Esophagus muscularis mucosa (tissue), 4 donors: ENCODE data around the gene POGK. TPM values are rescaled to one million over a fixed set of nuclear protein-coding genes. Genes with fewer than 3 reads are reported as not detected.

ENCODE experiments used
- DNase-seq: peaks from one replicate; pipeline ENCODE4 v3.0.0-alpha.2; 2017; ENCODE audit errors: extremely low spot score
- H3K27ac ChIP-seq, 4 donors: fragments of 200-600 bp; sonication (generic); replicated peaks in 1 of 4; 1 replicate in 3 of 4; 2 replicates in 1 of 4; pipeline ENCODE4 v1.5.1; 2016 to 2019; ENCODE audit warnings: mild to moderate bottlenecking in 1 of 4
- H3K27me3 ChIP-seq, 4 donors: fragments of 200-600 bp; sonication (generic); one replicate each; pipeline versions ENCODE4 v1.5.1 to v1.6.0; 2016 to 2019
- H3K36me3 ChIP-seq, 4 donors: fragments of 200-600 bp; sonication (generic); one replicate each; pipeline ENCODE4 v1.5.1; 2016 to 2019
- H3K4me1 ChIP-seq, 4 donors: fragments of 200-600 bp; sonication (generic); one replicate each; pipeline ENCODE4 v1.5.1; 2016 to 2019
- H3K4me3 ChIP-seq, 4 donors: fragments of 200-600 bp; sonication (generic); 1 replicate in 2 of 4; 2 replicates in 2 of 4; pipeline ENCODE4 v1.5.1; 2016 to 2019; ENCODE audit warnings: mild to moderate bottlenecking in 4 of 4, moderate library complexity in 1 of 4
- H3K9me3 ChIP-seq, 4 donors: fragments of 200-600 bp; sonication (generic); 1 replicate in 3 of 4; 2 replicates in 1 of 4; pipeline ENCODE4 v1.5.1; 2016 to 2019
- EP300 ChIP-seq: sonication (generic); formaldehyde crosslinking; IDR thresholded peaks from one replicate; pipeline ENCODE4 v1.6.1; 2017; ENCODE audit warnings: antibody characterized with exemption
- POLR2A ChIP-seq: fragments of 450-650 bp; IDR thresholded peaks from one replicate; pipeline ENCODE4 v1.6.1; 2017; ENCODE audit warnings: antibody characterized with exemption, moderate library complexity, mild to moderate bottlenecking, low read depth
- POLR2AphosphoS5 ChIP-seq, 2 donors: sonication (generic); formaldehyde crosslinking; IDR thresholded peaks; one replicate each; pipeline ENCODE4 v1.6.1; 2017; ENCODE audit warnings: antibody characterized with exemption in 2 of 2
- WGBS: methylation state at CpG from one replicate; pipeline ENCODE4 v1.1.5; 2018; 5-methylcytosine and 5-hydroxymethylcytosine counted together
- intact Hi-C: fragments of 100-400 bp; cut with DNase I; formaldehyde crosslinking; loops from one replicate; pipeline ENCODE4 v1.15.1; 2023
- total RNA-seq, 4 donors: library from RNA; depleted of rRNA; stranded (reverse); fragments of >200 nt; gene quantifications; one replicate each; pipeline versions ENCODE4 v1.1.0 to v1.2.1, GENCODE V29; 2016
- TF ChIP-seq, protein P1 (sequence below), 3 experiments: fragments of 200-600 bp in 2 of 3; fragments of 450-650 bp in 1 of 3; sonication (generic) in 2 of 3; IDR thresholded peaks; one replicate each; pipeline ENCODE4 v1.5.1; 2017 to 2019; ENCODE audit warnings: antibody characterized with exemption in 3 of 3, mild to moderate bottlenecking in 2 of 3, moderate library complexity in 1 of 3

The POGK gene
- total RNA-seq, 4 donors from 2014 or later: 28.7 to 43.5 (median 36.4) TPM

DNA sequence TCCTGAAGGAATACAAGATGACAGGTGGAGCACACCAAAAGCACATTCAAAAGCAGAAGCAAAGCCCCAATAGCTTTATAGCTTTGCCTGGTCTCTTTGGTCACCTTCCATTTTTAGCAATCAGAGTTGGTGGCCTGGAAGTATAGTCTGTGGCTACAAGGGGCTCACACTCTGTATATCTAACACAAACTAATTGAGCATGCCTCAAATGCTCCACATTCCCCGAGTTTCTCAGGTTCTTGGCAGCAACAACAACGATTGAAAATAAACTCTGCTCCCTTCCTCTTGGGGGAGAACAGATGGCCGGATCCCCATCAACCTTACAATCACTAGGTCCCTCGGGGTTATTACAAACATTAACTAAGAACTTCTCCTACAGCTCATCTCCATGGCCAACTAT is 61.7 kb downstream of the POGK start:
- Histone ChIP-seq H3K4me1 (peaks cover 0 to 8% (median 2%) of the 10 kb centered on the region in 4 donors), H3K4me3 (no peak overlapping the region), H3K9me3 (peaks cover 0 to 8% (median 0%) of the 10 kb centered on the region in 4 donors), H3K27me3 (no peaks in the 10 kb centered on the region), H3K27ac (no peak overlapping the region), H3K36me3 (no peaks in the 10 kb centered on the region)
- DNase-seq: no peak
- no peak for TF ChIP-seq POLR2AphosphoS5 (IDR thresholded peaks at IDR 0.05)
- TF ChIP-seq, protein P1, sequence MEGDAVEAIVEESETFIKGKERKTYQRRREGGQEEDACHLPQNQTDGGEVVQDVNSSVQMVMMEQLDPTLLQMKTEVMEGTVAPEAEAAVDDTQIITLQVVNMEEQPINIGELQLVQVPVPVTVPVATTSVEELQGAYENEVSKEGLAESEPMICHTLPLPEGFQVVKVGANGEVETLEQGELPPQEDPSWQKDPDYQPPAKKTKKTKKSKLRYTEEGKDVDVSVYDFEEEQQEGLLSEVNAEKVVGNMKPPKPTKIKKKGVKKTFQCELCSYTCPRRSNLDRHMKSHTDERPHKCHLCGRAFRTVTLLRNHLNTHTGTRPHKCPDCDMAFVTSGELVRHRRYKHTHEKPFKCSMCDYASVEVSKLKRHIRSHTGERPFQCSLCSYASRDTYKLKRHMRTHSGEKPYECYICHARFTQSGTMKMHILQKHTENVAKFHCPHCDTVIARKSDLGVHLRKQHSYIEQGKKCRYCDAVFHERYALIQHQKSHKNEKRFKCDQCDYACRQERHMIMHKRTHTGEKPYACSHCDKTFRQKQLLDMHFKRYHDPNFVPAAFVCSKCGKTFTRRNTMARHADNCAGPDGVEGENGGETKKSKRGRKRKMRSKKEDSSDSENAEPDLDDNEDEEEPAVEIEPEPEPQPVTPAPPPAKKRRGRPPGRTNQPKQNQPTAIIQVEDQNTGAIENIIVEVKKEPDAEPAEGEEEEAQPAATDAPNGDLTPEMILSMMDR (IDR thresholded peaks at IDR 0.05): no peak
- TF ChIP-seq EP300: no peak
- TF ChIP-seq POLR2A: no peak
- WGBS: 48% methylated on average over 3 of the region's 4 CpGs
- intact Hi-C loops: loop anchor here (10.0 kb wide), 2 partner anchors 544 to 634 kb away; no protein-coding TSS in a partner anchor

GRCh38 chr1:166902279-166902678 is 63.0 kb downstream of the POGK start:
- no peak overlapping the region for H3K27ac ChIP-seq
- no peak overlapping the region for H3K4me3 ChIP-seq
- peaks cover 0 to 5% (median 0%) of the 10 kb centered on the region in 4 donors for H3K9me3 ChIP-seq
- no peak for DNase-seq
- intact Hi-C loops: loop anchor here (10.0 kb wide), 2 partner anchors 543 to 633 kb away; no protein-coding TSS in a partner anchor
- WGBS: 92% methylated on average over 1 of the region's 1 CpG
- no peaks in the 10 kb centered on the region for H3K36me3 ChIP-seq
- peaks cover 0 to 8% (median 2%) of the 10 kb centered on the region in 4 donors for H3K4me1 ChIP-seq
- no peaks in the 10 kb centered on the region for H3K27me3 ChIP-seq
- no peak for TF ChIP-seq POLR2AphosphoS5 (IDR thresholded peaks at IDR 0.05)
- TF ChIP-seq, protein P1 (IDR thresholded peaks at IDR 0.05): no peak

DNA sequence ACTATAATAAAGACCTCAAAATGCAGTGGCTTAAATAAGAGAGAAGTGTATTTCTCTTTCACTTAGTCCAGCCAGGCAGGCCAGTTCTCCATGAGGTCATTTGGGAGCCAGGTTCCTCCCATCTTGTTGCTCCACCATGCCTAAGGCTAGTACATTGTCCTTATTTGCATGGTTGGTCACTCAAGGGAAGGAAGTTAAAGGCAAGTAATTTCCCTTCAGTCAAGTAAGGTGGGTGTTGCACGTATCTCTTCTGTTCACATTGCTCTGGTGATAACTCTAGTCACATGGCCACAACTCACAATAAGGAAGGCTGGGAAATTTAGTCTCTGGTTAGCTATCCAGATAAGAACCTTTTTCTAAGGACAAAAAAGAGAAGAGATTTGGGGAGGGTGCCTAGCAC is 64.0 kb downstream of the POGK start:
- no peaks in the 10 kb centered on the region for H3K27me3 ChIP-seq
- H3K27ac ChIP-seq: no peak overlapping the region
- no peak for DNase-seq
- H3K9me3 ChIP-seq: no peaks in the 10 kb centered on the region
- intact Hi-C loops: loop anchor here (10.0 kb wide), 2 partner anchors 542 to 632 kb away; no protein-coding TSS in a partner anchor
- no peak overlapping the region for H3K4me3 ChIP-seq
- H3K4me1 ChIP-seq: peaks cover 0 to 8% (median 2%) of the 10 kb centered on the region in 4 donors
- WGBS: 58% methylated on average over 1 of the region's 1 CpG
- TF ChIP-seq EP300 (no peak), POLR2A (no peak), POLR2AphosphoS5 (IDR thresholded peaks at IDR 0.05) (no peak)
- TF ChIP-seq, protein P1 (IDR thresholded peaks at IDR 0.05): no peak
- H3K36me3 ChIP-seq: no peaks in the 10 kb centered on the region

DNA sequence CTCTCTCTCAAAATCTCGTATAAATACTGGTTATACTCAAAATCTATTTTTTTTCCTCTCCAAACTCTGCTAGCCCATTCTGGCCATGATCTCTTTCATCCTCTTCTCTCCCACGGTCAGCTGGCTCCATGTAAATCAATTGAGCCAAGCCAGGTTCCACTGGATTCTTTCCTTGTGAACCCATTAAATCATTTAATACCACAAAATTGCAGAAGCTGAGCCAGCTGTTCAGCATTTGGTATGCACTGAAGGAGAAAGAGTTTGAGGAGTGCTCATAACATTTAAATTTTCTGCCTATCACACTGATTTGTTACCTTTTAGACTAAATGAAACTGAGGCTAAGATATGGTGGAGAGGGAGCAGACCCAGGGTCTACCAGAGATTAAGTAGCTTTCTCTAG is 65.9 kb downstream of the POGK start:
- H3K27ac ChIP-seq: no peak overlapping the region
- intact Hi-C loops: loop anchor here (10.0 kb wide), 2 partner anchors 540 to 630 kb away; no protein-coding TSS in a partner anchor
- no peaks in the 10 kb centered on the region for H3K27me3 ChIP-seq
- no peaks in the 10 kb centered on the region for H3K36me3 ChIP-seq
- peaks cover 0 to 8% (median 2%) of the 10 kb centered on the region in 4 donors for H3K4me1 ChIP-seq
- TF ChIP-seq POLR2A (no peak), EP300 (no peak), POLR2AphosphoS5 (IDR thresholded peaks at IDR 0.05) (no peak)
- TF ChIP-seq, protein P1 (IDR thresholded peaks at IDR 0.05): no peak
- WGBS: 56% methylated on average over 2 of the region's 2 CpGs
- DNase-seq: no peak
- H3K4me3 ChIP-seq: no peak overlapping the region
- H3K9me3 ChIP-seq: no peaks in the 10 kb centered on the region

GRCh38 chr1:166905900-166906299 is 66.6 kb downstream of the POGK start:
- H3K4me1 ChIP-seq: peaks cover 0 to 6% (median 2%) of the 10 kb centered on the region in 4 donors
- H3K27ac ChIP-seq: no peak overlapping the region
- intact Hi-C loops: loop anchor here (10.0 kb wide), 2 partner anchors 539 to 629 kb away; no protein-coding TSS in a partner anchor
- TF ChIP-seq, protein P1 (IDR thresholded peaks at IDR 0.05): no peak
- TF ChIP-seq EP300 (no peak), POLR2A (no peak), POLR2AphosphoS5 (IDR thresholded peaks at IDR 0.05) (no peak)
- DNase-seq: no peak
- no peak overlapping the region for H3K4me3 ChIP-seq
- H3K36me3 ChIP-seq: no peaks in the 10 kb centered on the region
- 80% methylated on average over 3 of the region's 3 CpGs for WGBS
- H3K27me3 ChIP-seq: no peaks in the 10 kb centered on the region
- H3K9me3 ChIP-seq: no peaks in the 10 kb centered on the region
